8988T (cell line): ENCODE data around the gene EAF1.
"Not testable (repeated sequence)": the region's sequence is repeated elsewhere in the genome, so short reads cannot be mapped to it uniquely, and the experiment has no call there.

Experiments used
- DNase-seq: peaks from one replicate; pipeline ENCODE4 v3.0.0; 2011

The EAF1 gene

DNA sequence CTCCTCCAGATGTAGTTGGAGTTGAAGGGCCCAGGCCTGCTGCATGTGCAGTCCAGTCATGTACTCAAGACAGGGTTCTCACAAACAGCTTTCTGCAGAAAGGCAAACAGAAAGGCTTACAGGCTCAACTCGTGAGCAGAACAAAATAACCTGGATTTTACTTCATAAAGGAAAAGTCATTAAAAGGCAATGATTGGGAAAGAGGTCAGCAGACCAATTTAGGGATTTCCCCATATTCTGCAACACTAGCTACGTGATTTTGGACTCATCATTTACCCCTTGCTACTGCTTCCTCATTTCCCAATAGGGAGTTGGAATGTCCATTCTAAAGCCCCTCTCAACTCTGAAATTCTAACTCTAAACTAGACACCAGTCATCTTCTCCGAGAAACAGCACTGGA lies 18.2 kb upstream of the EAF1 start:
- no peak for DNase-seq

DNA sequence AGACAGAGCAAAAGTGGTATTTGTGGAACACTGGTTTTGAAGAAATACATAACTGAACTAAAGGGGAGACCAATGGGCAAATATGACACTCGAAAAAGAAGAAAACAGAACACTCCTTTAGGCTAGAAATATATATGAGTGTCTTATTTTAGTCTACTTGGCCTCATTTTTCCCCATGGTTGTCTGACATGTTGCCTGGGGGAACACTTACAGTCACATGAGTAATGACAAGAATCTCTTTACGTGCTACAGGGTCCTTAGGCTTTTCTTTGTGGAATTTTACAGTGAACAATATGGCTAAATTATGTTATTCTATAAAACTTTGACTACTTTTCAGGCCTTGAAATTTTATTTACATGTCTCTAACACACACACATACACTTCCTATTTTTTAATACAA lies 17.6 kb upstream of the EAF1 start:
- DNase-seq = no peak

DNA sequence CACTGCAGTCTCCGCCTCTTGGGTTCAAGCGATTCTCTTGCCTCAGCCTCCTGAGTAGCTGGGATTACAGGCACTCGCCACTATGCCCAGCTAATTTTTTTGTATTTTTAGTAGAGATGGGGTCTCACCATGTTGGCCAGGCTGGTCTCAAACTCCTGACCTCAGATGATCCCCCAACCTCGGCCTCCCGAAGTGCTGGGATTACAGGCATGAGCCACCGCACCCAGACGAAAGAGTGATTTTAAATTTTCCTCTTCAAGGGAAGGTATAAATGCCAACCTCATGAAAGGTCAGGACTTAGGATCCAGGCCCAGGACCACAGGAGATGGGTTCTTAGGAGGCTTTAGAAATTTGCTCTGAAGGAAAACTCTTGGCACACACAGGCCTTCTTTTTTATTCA lies 16.4 kb upstream of the EAF1 start:
- not testable (repeated sequence) for DNase-seq

DNA sequence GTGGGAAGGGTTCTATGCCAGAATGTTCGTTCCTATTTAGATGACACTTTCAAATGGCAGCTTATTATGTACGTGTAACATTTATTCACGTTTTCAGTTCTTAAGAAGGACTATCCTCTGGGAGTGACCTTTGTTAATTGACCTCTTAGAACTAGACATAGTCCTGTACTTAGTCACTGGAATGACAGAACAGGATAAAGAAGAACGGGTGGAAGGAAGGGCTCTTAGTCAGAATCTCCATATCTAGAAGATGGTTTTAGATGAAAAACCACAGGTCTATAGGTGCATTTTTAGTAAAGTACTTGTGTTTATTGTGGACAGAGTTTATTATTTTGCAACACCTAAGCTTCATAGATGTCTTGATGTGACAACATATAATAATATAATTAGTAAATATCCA lies 6.5 kb upstream of the EAF1 start:
- no peak for DNase-seq

DNA sequence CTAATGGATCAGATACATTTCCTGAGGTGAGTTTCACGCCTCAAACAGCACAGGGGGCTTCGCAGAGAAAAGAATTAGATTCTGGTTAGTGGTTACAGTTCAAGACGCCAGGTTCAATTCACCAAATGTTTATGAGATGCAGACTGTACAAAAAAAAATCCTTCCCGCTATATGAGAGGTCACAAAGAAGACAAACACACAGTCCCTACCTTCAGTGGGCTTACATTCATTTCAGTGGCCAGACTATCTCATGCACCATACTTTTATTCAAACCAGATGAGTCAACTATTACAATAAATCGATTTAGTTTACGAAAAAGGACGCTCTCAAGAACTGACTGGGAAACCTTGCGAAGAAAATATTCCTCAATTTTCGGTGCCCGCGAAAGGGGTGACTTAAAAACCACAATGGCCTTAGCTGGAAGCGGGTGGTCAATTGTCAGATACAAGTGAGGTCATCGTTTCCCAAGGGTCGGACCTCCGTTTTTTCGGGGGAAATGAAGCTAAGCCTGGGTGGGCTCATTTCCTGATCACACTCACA lies 749 bp upstream of the EAF1 start:
- DNase-seq = no peak

DNA sequence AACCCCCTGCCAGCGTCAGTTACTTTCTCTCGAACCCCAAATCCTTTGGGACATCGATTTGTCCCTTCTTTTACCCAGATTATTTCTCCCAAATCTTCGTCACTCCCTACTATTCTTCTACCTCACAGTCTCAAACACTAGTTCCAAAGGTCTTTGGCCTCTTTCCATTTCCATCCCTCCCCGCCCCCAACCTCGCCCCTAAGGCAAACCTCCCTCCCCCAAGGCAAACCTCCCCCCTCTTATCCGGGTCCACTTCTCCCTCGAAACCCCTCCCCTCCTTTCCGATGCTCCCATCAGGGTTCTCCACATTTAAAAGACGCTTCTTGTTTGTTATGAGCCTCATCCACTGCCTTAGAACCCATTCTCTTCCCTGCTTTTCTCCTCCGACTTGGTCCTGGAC lies 583 bp downstream of the EAF1 start:
- DNase-seq = no peak

DNA sequence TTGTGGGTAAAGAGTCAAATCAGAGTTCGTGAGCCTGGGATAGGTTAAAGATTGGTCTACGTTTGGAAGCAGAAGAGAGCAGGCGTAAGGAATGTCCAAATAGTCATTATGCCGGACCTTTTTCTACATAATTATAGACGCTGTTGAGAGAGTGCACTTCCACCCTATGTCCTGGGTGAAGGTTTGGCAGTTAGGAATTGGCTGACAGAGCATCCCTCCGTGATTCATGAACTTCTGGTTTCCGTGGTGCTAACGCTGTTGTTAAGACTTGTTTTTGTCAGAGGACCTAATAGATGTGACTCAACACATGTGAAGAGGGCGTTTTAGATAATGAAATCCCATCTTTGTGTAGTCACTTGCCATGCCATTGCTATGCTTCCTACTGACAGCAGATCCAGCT lies 1.1 kb downstream of the EAF1 start:
- no peak for DNase-seq

DNA sequence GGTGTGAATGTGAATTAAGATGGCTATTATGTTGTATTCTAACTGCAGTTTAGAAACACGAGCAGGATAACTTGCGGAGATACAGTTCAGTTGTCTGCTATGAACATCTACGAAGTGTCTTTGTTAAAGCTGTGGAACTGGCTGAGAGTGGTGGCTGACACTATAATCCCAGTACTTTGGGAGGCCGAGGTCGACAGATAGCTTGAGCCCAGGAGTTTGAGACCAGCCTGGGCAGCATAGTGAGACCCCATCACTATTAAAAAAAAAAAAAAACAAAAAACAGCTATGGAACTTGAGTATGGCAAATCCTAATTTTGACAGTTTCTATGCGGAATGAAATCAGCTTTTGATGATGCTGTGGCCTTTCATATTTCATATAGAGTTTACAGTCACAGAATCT lies 1.7 kb downstream of the EAF1 start:
- DNase-seq = no peak

DNA sequence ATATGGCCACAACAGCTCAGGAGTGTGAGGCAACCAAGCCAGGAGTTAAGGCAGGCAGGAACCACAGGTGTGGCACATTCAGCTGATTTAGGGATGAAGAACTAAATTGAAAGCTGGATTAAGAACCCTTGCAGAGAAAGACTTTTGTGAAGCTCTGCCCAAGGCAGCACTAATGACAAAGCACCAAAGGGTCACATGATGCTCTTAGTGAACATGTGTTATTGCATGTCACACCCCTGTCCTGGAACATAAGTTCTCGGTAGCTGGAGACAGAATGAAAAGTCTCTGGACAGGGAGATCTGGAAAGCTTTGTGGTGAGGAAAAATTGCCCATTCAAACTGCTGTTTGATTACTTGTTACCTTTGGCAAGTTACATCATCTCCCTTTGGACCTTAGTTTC lies 3.2 kb downstream of the EAF1 start:
- no peak for DNase-seq

DNA sequence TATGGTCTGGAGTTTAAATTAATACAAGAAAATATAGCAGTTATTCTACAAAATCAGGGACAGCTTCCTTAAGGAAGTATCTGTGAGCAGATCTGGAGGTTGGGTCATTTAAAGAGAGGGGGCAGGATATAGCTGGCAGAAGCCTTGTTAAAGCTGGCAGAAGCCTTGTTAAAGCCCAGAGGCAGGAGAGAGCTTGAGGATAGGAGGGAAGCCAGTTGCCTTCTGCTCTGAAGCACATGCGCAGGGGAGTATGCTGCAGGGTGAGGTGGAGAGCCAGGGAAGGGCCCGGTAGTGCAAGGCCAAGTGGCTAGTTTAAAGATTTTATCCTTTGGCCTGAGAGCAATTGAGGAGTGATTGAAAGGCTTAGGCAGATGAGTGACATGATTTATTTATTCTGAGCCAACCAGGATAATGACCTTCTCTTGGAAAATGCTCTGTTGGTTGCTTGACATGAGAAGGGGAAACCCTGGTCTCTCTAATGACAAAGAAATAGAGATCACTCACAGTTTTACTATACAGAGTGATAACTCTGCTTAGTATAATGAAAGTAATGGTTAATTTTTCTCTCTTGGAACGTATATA lies 3.9 kb downstream of the EAF1 start:
- no peak for DNase-seq

DNA sequence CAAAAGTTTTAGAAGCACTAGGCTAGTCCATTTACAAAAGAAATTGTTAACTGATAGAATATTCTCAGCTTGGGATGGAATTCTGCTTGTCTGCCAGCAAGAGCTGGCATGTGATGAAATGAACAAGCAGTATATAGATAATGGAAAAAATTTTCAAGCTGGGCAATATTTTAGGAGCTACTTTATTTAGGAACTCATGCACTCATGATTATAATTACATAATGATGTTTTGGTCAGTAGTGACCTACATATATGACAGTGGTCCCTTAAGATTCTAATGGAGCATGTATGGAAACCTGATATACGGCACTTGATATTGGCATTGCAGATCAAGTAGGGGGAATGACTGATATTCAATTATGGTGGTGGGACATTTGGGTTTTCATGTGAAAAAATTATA lies 6.1 kb downstream of the EAF1 start:
- no peak for DNase-seq

DNA sequence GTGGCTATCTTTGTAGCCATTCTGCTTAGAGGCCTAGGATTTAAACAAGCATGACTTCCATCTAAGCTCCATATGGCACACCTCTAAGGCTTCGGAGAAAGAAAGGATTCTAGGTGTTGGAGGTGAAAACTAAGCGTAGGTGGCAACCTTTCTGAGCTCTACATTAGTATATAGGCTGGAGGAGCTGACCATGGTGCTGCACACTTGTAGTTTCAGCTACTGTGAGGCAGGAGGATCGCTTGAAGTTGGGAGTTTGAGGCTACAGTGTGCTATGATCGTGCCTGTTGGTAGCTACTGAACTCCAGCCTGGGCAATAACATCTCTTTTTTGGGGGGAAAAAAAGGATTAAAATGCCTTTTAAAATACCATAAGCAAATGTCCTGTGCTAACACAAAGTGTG lies 7.4 kb downstream of the EAF1 start:
- no peak for DNase-seq

DNA sequence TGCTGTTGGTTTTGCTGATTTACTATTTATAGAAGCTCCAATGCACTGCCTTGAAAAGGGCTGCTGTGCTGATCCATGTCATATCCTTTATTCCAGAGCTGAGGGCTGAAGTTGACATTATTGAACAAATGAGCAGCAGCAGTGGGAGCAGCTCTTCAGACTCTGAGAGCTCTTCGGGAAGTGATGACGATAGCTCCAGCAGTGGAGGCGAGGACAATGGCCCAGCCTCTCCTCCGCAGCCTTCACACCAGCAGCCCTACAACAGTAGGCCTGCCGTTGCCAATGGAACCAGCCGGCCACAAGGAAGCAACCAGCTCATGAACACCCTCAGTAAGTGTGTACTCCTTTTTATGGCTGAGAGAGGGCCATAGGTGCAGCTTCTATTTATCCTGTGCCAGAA lies 8.8 kb downstream of the EAF1 start:
- DNase-seq = no peak

DNA sequence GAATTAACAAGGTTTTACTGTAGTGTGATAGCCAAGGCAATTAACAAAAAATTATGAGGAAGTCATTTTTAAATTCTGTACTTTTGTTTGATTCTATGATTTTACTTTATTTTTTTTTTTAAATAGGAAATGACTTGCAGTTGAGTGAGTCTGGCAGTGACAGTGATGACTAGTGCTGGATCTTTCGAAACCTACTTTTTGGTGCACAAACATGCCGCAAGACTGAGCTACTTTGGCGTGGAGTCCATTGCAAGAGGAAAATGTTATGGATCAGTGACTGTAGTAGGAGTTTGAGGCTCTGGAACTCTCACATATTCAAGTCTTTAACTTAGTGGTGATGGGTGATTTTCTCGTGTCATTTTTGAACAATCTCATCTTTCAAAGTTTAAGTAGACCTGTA lies 11.6 kb downstream of the EAF1 start:
- no peak for DNase-seq

DNA sequence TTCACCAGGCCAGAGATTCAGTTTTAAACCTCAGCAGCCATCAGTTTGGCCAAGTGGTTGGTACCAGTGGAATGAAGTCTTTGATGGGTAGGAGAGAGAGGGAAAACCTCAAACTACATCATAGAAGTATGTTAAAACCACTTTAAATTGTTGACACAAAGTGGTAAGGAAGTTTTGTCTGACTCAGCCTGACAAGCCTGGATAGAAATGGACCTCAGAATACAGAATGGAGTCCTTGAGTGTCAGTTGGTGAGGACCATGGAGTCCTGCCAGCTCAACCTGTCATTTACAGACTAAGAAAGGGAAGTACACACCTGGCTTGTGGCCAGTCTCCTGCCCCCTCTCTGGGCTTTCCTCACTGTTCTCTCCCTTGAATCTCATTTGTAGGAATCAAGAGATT lies 12.1 kb downstream of the EAF1 start:
- DNase-seq = no peak

DNA sequence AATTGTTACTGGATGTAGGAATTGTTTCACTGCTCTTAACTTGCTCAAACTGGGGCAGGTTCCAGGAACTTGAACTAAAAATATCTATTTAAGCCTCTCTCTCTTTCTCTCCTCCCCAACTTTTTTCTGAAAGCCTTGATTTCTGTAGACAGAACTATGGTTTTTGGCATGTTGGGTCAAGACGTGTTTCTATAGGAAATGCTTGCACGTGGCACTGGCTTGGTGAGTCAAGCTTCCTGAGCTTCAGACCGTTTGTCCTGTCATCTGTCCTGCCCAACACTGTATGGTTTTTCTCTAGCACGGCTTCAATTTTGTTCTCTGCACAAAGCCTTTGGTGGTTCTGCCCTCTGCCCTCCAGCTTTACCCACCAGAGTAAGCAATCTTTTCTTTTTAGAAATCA lies 13.5 kb downstream of the EAF1 start:
- no peak for DNase-seq

DNA sequence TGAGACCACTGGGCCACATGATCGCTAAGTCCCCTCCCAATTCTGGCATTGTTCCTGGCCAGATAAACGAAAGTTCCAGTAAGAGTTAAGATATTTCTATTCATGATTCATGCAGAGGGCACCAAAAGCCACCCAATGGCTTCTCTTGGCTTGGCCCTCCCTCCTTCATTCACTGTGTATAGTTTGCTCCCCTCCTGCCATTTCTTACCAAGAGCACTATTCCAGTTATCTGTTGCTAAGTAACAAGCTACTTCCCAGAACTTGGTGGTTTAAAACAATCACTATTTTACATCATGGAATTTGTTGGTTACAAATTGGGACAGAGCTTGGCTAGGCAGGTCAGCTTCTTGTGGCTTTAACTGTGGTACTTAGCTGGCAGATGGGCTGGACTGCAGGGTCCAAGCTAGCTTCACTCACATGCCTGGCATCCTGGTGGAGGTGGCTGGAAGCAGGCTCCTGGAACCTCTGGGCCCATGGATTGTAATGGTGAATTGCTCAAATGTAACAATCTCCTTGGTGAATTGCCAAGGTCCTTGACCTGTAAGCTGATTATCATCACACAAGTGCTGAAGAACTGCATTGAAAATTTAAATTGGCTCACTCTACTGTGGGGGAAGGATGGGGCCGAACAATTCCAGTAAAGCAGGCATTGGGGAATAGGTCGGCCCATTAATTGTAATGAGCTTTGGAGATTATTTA lies 16.6 kb downstream of the EAF1 start:
- no peak for DNase-seq

DNA sequence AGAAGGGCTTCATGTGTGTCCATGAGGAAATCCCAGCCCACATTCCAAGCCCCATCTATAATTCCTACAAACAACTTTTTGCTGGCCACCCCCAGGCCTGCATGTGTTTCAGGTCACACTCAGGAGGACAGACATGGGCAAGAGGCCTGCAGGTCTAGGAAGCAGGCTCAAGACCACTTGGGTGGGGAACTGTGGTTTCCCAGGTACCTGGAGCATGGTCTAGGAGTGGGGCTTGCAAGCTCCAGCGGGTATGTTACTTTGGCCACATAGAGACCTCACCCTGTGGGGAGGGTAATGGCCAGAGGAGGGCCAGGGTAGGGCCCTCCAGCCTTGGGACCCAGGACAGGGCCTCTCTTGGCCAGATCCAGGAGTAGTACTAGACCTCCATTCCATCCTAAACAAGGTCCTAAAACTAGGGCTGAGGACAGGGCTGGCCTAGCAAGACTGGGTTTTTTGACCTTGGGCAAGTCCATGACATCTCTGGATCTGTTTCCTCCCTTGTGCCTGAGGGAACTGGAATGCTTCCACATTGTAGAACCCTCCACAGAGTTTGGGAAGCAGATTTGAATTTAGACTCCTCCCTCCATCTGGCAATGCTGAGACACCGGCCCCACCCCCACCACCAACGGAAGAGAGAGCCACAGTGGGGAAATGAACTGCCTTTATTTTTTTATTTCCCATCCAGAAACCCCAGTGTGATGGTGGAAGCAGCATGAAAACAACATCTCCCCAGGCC lies 22.3 kb downstream of the EAF1 start:
- no peak for DNase-seq

DNA sequence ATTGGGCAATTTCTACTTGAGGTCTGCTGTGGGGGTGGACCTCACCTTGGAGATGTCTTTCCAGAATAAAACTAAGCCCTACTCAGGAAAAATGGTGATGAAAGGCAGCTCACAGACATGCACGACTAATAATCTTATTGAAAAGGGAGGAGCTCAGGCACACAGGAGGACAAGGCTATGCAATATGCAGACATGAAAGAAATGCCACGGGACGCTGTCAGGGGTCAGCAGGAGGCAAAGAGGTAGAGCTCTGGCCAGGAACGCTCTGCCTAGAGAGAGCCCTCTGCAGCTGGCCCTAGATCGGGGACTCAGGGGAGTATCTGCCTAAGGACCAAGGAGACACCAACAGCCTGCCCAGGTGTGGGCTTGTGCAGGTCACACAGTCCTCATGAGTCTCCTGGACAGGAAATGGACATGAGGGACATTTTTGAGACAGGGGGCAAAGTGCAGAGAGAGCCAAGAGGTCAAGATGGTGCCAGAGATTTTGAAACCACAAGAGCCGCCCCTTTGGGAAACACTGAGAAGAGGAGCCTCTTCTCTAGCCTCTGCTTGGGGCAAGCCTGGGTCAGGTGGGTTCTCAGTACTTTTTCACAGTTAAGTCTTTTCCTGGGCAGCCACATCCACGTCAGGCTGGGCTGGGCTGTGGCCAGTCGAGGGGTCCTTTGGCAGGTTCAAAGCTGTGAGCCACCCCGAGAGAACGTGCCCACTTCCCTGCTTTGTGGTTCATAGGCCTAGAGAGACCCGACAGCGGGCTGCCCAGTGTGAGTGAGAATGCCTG lies 23.2 kb downstream of the EAF1 start:
- DNase-seq = no peak

DNA sequence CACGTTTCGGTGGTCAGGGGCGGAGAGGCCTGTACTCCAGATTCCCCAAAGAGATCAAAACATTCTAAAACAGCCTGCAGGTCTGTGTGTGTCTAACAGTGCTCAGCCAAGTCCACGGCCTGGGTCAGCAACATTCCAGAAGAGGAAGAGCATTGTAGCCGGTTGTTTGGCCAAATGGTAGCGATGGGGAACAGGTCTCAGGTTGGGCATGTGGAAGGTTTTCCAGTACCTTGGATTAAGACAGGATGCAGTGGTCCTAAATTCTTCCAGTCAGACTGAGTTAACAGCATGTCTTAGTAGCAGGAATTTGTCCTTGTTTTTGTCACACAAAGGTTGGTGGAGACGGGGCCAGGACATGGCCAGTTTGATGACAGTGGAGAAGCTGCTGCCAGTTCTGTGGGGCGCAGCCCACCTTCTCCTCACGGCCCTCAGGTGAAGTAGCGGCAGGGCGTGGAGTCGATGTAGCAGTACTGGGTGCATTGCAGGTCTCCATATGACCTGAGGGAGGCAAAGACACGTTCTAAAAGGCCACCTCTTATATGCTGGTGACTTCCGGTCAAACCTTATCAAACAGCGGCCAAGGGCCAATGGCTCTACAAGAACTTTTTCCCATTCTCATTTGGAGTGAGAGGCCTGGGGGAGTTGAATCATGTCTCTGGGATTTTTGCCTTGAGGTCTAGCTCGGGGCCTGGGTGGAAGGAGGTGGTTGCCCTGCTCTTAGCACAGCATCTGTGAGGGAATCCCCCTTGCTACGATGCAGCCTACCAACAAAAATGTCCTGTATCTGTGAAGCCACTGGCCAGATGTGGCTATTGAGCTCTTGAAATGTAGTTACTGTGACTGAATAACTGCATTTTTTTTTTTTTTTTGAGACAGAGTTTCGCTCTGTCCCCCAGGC lies 24.1 kb downstream of the EAF1 start:
- DNase-seq = no peak

DNA sequence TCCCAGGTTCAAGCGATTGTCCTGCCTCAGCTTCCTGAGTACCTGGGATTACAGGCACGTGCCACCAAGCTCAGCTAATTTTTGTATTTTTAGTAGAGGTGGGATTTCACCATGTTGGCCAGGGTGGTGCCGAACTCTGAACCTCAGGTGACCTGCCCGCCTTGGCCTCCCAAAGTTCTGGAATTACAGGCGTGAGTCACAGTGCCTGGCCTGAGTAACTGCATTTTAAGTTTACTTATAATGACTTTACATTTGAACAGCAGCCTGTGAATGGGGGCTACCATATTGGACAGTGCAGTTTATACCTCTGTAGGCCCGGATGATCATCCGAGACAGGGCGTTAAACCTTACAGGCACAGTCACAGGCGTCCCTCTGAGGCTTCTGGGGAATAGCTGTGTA lies 24.8 kb downstream of the EAF1 start:
- DNase-seq = no peak

DNA sequence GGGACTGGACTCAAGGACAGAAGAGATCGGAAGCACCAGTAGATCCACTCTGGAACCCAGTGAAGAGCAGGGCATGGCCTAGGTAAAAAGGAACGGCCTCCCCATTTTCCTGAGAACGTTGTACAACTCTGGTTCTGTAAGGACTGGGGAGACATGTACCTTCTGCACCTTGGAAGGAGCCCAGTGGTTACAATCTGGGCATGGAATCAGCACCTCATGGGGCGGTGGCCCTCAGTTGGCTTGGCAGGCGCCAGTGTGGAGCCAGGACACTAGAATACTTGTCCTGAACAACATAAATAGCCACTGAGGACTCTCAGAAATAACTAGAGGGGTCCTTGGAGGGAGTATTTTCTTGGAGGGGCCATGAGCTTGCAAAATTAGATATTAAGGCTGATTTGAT lies 25.6 kb downstream of the EAF1 start:
- DNase-seq = no peak
